Hematopoietic multipotent progenitor cell treated with erythropoietin and hydrocortisone succinate and interleukin-3 and kit ligand, for 4 days (in vitro differentiated cells): ENCODE measurements around the gene ATP5ME.
"Not testable (repeated sequence)": the region's sequence is repeated elsewhere in the genome, so short reads cannot be mapped to it uniquely, and the experiment has no call there.

Source experiments
- DNase-seq: peaks from one replicate; pipeline ENCODE4 v3.0.0-alpha.2; 2015

Gene ATP5ME

GRCh38 chr4:674172-675035 is at the start of gene ATP5ME, which contains the start of gene MYL5:
ATP5ME (minus strand) TSS chr4:674276; CDS start chr4:674247, 29 bp downstream.
MYL5 (plus strand) TSS chr4:674542; CDS start chr4:678027, 3,485 bp downstream.
- peak; percentile 98 for DNase-seq

GRCh38 chr4:722851-723360 is 48.8 kb upstream of the ATP5ME start:
- no peak for DNase-seq

- DNase-seq, result no peak
These were observed 48.2 kb upstream of the ATP5ME start for GRCh38 chr4:722169-722725.

GRCh38 chr4:721261-722168 is 47.4 kb upstream of the ATP5ME start:
- DNase-seq, result peak; percentile 36

- no peak for DNase-seq
These were observed 46.2 kb upstream of the ATP5ME start for GRCh38 chr4:720111-720860.

- DNase-seq, result no peak
These were observed 44.4 kb upstream of the ATP5ME start for GRCh38 chr4:718460-718859.

GRCh38 chr4:717601-718320 is 43.7 kb upstream of the ATP5ME start:
- DNase-seq, result no peak

GRCh38 chr4:714087-714486 is 40.0 kb upstream of the ATP5ME start:
- no peak for DNase-seq

GRCh38 chr4:712916-713632 is 39.0 kb upstream of the ATP5ME start:
- DNase-seq, result no peak

- DNase-seq, result no peak
These were observed 38.0 kb upstream of the ATP5ME start for GRCh38 chr4:712093-712492.

- DNase-seq, result no peak
These were observed 36.8 kb upstream of the ATP5ME start for GRCh38 chr4:710916-711315.

GRCh38 chr4:710116-710515 is 36.0 kb upstream of the ATP5ME start:
- DNase-seq, result no peak

- DNase-seq, result no peak
These were observed 35.3 kb upstream of the ATP5ME start for GRCh38 chr4:709348-709747.

- DNase-seq, result no peak
These were observed 34.5 kb upstream of the ATP5ME start for GRCh38 chr4:708631-708933.

- no peak for DNase-seq
These were observed 34.0 kb upstream of the ATP5ME start for GRCh38 chr4:707929-708630.

GRCh38 chr4:706834-707598 is 32.9 kb upstream of the ATP5ME start:
- DNase-seq, result no peak

GRCh38 chr4:706083-706633 is 32.1 kb upstream of the ATP5ME start:
- DNase-seq, result not testable (repeated sequence)

- peak; percentile 98 for DNase-seq
These were observed 31.4 kb upstream of the ATP5ME start, which contains the start of gene PCGF3 for GRCh38 chr4:705278-706082. PCGF3 (plus strand) TSS chr4:705832; CDS start chr4:733681, 27,849 bp downstream.

GRCh38 chr4:704971-705277 is 30.8 kb upstream of the ATP5ME start:
- DNase-seq, result no peak
